ENCODE measurements around the gene ATP13A4. TPM values are rescaled to one million over a fixed set of nuclear protein-coding genes. Genes with fewer than 3 reads are reported as not detected.

Gene ATP13A4
- total and polyA plus RNA-seq, 2 donors (not counting 1 experiment from before 2014, with no cell fraction given) = 1.7 to 6.4 TPM

- Histone ChIP-seq H3K79me2 (ENCODE audit: control insufficient read depth, insufficient read depth, low read length) (no peaks in the 10 kb centered on the region), H3K36me3 (replicated peaks in 1 of 2; ENCODE audit: control extremely low read depth in 1 of 2, control insufficient read depth in 1 of 2, extremely low read depth in 1 of 2, insufficient read depth in 2 of 2, low read length in 1 of 2) (no peaks in the 10 kb centered on the region), H3K4me2 (replicated peaks; ENCODE audit: low read depth, low read length, poor library complexity, severe bottlenecking) (no peak overlapping the region), H3K27me3 (replicated peaks in 1 of 4; ENCODE audit: control extremely low read depth in 1 of 4, control insufficient read depth in 3 of 4, insufficient read depth in 4 of 4, low read length in 3 of 4) (no peaks in the 10 kb centered on the region), H3K4me3 (ENCODE audit: control extremely low read depth in 1 of 5, extremely low read depth in 1 of 5, insufficient read depth in 1 of 5, low read depth in 2 of 5, low read length in 4 of 5) (no peak overlapping the region), H3K27ac (ENCODE audit: low read length in 2 of 2) (no peak overlapping the region), H4K20me1 (ENCODE audit: control insufficient read depth, insufficient read depth, low read length, poor library complexity, severe bottlenecking) (no peaks in the 10 kb centered on the region), H3K9ac (ENCODE audit: low read length) (no peak overlapping the region), H3K9me3 (ENCODE audit: control extremely low read depth in 1 of 3, control insufficient read depth in 2 of 3, insufficient read depth in 1 of 3, low read length in 2 of 3) (peaks cover 0 to 2% (median 1%) of the 10 kb centered on the region in 3 donors), H2AFZ (ENCODE audit: insufficient read depth, low read depth, low read length, poor library complexity, severe bottlenecking) (no peak overlapping the region), H3K4me1 (ENCODE audit: control insufficient read depth in 2 of 2, insufficient read depth in 2 of 2, low read length in 2 of 2) (no peaks in the 10 kb centered on the region)
- H3K4me1 Mint-ChIP-seq = no peaks in the 10 kb centered on the region
- H3K27me3 Mint-ChIP-seq = peaks cover 3% of the 10 kb centered on the region
- ChIA-PET POLR2A (no interaction called here), CTCF (interaction anchor here (0.6 kb wide), 1 partner anchor 66 kb away, joined by 4 read pairs; no protein-coding TSS in a partner anchor)
- ATAC-seq (ENCODE audit: low read depth) (no peak), DNase-seq (no peak)
- WGBS (ENCODE audit: insufficient coverage) = 91% methylated on average over 5 of the region's 7 CpGs
- H3K4me3 Mint-ChIP-seq = no peak overlapping the region
- H3K27ac Mint-ChIP-seq = no peak overlapping the region
- TF ChIP-seq, protein P1, sequence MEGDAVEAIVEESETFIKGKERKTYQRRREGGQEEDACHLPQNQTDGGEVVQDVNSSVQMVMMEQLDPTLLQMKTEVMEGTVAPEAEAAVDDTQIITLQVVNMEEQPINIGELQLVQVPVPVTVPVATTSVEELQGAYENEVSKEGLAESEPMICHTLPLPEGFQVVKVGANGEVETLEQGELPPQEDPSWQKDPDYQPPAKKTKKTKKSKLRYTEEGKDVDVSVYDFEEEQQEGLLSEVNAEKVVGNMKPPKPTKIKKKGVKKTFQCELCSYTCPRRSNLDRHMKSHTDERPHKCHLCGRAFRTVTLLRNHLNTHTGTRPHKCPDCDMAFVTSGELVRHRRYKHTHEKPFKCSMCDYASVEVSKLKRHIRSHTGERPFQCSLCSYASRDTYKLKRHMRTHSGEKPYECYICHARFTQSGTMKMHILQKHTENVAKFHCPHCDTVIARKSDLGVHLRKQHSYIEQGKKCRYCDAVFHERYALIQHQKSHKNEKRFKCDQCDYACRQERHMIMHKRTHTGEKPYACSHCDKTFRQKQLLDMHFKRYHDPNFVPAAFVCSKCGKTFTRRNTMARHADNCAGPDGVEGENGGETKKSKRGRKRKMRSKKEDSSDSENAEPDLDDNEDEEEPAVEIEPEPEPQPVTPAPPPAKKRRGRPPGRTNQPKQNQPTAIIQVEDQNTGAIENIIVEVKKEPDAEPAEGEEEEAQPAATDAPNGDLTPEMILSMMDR (IDR thresholded peaks at IDR 0.05) = no peak
- no peak for TF ChIP-seq EZH2 (IDR thresholded peaks at IDR 0.05; ENCODE audit: borderline replicate concordance, insufficient read depth, low read depth, low read length, poor library complexity, severe bottlenecking)
- intact Hi-C loops (cut with micrococcal nuclease) = no loop called here
- H3K9me3 Mint-ChIP-seq (ENCODE audit: insufficient read depth) = no peaks in the 10 kb centered on the region
Observed at GRCh38 chr3:193396451-193397244, 158.0 kb downstream of the ATP13A4 start.

GRCh38 chr3:193391902-193392301 lies 162.8 kb downstream of the ATP13A4 start:
- H3K4me1 ChIP-seq (ENCODE audit: control insufficient read depth in 2 of 2, insufficient read depth in 2 of 2, low read length in 2 of 2) = no peaks in the 10 kb centered on the region
- H3K4me2 ChIP-seq (replicated peaks; ENCODE audit: low read depth, low read length, poor library complexity, severe bottlenecking) = no peak overlapping the region
- H4K20me1 ChIP-seq (ENCODE audit: control insufficient read depth, insufficient read depth, low read length, poor library complexity, severe bottlenecking) = no peaks in the 10 kb centered on the region
- H3K27me3 Mint-ChIP-seq = peaks cover 12% of the 10 kb centered on the region
- no peaks in the 10 kb centered on the region for H3K9me3 Mint-ChIP-seq (ENCODE audit: insufficient read depth)
- DNase-seq = no peak
- H3K36me3 ChIP-seq (replicated peaks in 1 of 2; ENCODE audit: control extremely low read depth in 1 of 2, control insufficient read depth in 1 of 2, extremely low read depth in 1 of 2, insufficient read depth in 2 of 2, low read length in 1 of 2) = no peaks in the 10 kb centered on the region
- ChIA-PET POLR2A (no interaction called here), CTCF (no interaction called here)
- ATAC-seq (ENCODE audit: low read depth) = no peak
- WGBS (ENCODE audit: insufficient coverage) = 76% methylated on average over 3 of the region's 3 CpGs
- no peak overlapping the region for H3K4me3 Mint-ChIP-seq
- H3K9me3 ChIP-seq (ENCODE audit: control extremely low read depth in 1 of 3, control insufficient read depth in 2 of 3, insufficient read depth in 1 of 3, low read length in 2 of 3) = peaks cover 0 to 3% (median 0%) of the 10 kb centered on the region in 3 donors
- no peaks in the 10 kb centered on the region for H3K79me2 ChIP-seq (ENCODE audit: control insufficient read depth, insufficient read depth, low read length)
- H3K27ac ChIP-seq (ENCODE audit: low read length in 2 of 2) = no peak overlapping the region
- no peak overlapping the region for H2AFZ ChIP-seq (ENCODE audit: insufficient read depth, low read depth, low read length, poor library complexity, severe bottlenecking)
- no peaks in the 10 kb centered on the region for H3K4me1 Mint-ChIP-seq
- intact Hi-C loops (cut with micrococcal nuclease) = no loop called here
- no peak overlapping the region for H3K4me3 ChIP-seq (ENCODE audit: control extremely low read depth in 1 of 5, extremely low read depth in 1 of 5, insufficient read depth in 1 of 5, low read depth in 2 of 5, low read length in 4 of 5)
- H3K27me3 ChIP-seq (replicated peaks in 1 of 4; ENCODE audit: control extremely low read depth in 1 of 4, control insufficient read depth in 3 of 4, insufficient read depth in 4 of 4, low read length in 3 of 4) = no peaks in the 10 kb centered on the region
- H3K9ac ChIP-seq (ENCODE audit: low read length) = no peak overlapping the region
- TF ChIP-seq, protein P1 (IDR thresholded peaks at IDR 0.05) = no peak
- TF ChIP-seq EZH2 (IDR thresholded peaks at IDR 0.05; ENCODE audit: borderline replicate concordance, insufficient read depth, low read depth, low read length, poor library complexity, severe bottlenecking) = no peak
- no peak overlapping the region for H3K27ac Mint-ChIP-seq
